Neural progenitor cell (in vitro differentiated cells): ENCODE measurements around the gene TMUB2. TPM values are rescaled to one million over a fixed set of nuclear protein-coding genes. Genes with fewer than 3 reads are reported as not detected.
A peak's percentile ranks its signal among the peaks of the same experiment; 100 is the strongest.

Experiments used
- DNase-seq: peaks from one replicate; pipeline ENCODE4 v3.0.0-alpha.2; 2016; ENCODE audit warnings: low spot score
- H2AFZ ChIP-seq: fragments of 200-600 bp; sonication (generic); replicated peaks from 2 replicates; pipeline ENCODE4 v1.6.1; 2016; ENCODE audit warnings: antibody characterized with exemption
- H3F3A ChIP-seq: fragments of 200-600 bp; sonication (generic); 2 replicates; pipeline ENCODE4 v1.6.1; 2016; ENCODE audit warnings: antibody characterized with exemption, low read depth
- H3K27ac ChIP-seq: fragments of 200-600 bp; sonication (generic); 2 replicates; pipeline ENCODE4 v1.5.1; 2016; ENCODE audit warnings: mild to moderate bottlenecking
- H3K27me3 ChIP-seq: fragments of 200-600 bp; sonication (generic); 2 replicates; pipeline ENCODE4 v1.6.1; 2016; ENCODE audit warnings: mild to moderate bottlenecking, moderate library complexity
- H3K36me3 ChIP-seq: fragments of 200-600 bp; sonication (generic); 2 replicates; pipeline ENCODE4 v1.5.1; 2016
- H3K4me1 ChIP-seq: fragments of 200-600 bp; sonication (generic); 2 replicates; pipeline ENCODE4 v1.6.1; 2016; ENCODE audit warnings: mixed run types
- H3K4me2 ChIP-seq: fragments of 200-600 bp; sonication (generic); 2 replicates; pipeline ENCODE4 v1.6.1; 2016
- H3K4me3 ChIP-seq: fragments of 200-600 bp; sonication (generic); 2 replicates; pipeline ENCODE4 v1.5.1; 2016
- H3K79me2 ChIP-seq: fragments of 200-600 bp; sonication (generic); 2 replicates; pipeline ENCODE4 v1.6.1; 2016; ENCODE audit warnings: low read depth
- H3K9ac ChIP-seq: fragments of 200-600 bp; sonication (generic); 2 replicates; pipeline ENCODE4 v1.6.1; 2016
- H3K9me3 ChIP-seq: fragments of 200-600 bp; sonication (generic); 2 replicates; pipeline ENCODE4 v1.5.1; 2016; ENCODE audit warnings: low read depth
- H4K20me1 ChIP-seq: fragments of 200-600 bp; sonication (generic); 2 replicates; pipeline ENCODE4 v1.6.1; 2016; ENCODE audit warnings: low read depth
- H3K27ac Mint-ChIP-seq: 3 replicates; pipeline ENCODE4 v1.8.0; 2021; ENCODE audit warnings: mixed read lengths
- H3K27me3 Mint-ChIP-seq: 2 replicates; pipeline ENCODE4 v1.8.0; 2022; ENCODE audit warnings: low read depth, mild to moderate bottlenecking, inconsistent platforms, moderate library complexity, mixed read lengths; ENCODE audit not compliant: insufficient read depth
- H3K36me3 Mint-ChIP-seq: 3 replicates; pipeline ENCODE4 v1.8.0; 2021; ENCODE audit warnings: mixed read lengths
- H3K4me1 Mint-ChIP-seq: 3 replicates; pipeline ENCODE4 v1.8.0; 2021; ENCODE audit warnings: mixed read lengths
- H3K4me3 Mint-ChIP-seq: 3 replicates; pipeline ENCODE4 v1.8.0; 2021; ENCODE audit warnings: mild to moderate bottlenecking, moderate library complexity, mixed read lengths
- H3K9me3 Mint-ChIP-seq: 3 replicates; pipeline ENCODE4 v1.8.0; 2020; ENCODE audit warnings: mixed read lengths
- EZH2 ChIP-seq: fragments of 200-600 bp; sonication (generic); IDR thresholded peaks from 2 replicates; pipeline ENCODE4 v1.6.1; 2017; ENCODE audit warnings: antibody characterized with exemption, mild to moderate bottlenecking, moderate library complexity
- EZH2phosphoT487 ChIP-seq: fragments of 200-600 bp; sonication (generic); IDR thresholded peaks from 2 replicates; pipeline ENCODE4 v1.6.1; 2017; ENCODE audit warnings: antibody characterized with exemption
- total RNA-seq: library from RNA; depleted of rRNA; stranded (reverse); fragments of >200 nt; gene quantifications from 2 replicates; pipeline ENCODE4 v1.2.3, GENCODE V29; 2015; ENCODE audit warnings: low replicate concordance
- TF ChIP-seq, protein P1 (sequence below): fragments of 200-600 bp; sonication (generic); IDR thresholded peaks from 2 replicates; pipeline ENCODE4 v1.5.1; 2017; ENCODE audit warnings: antibody characterized with exemption, mild to moderate bottlenecking

Gene TMUB2
- total RNA-seq, 1 donor from 2014 or later = 16.6 TPM

DNA sequence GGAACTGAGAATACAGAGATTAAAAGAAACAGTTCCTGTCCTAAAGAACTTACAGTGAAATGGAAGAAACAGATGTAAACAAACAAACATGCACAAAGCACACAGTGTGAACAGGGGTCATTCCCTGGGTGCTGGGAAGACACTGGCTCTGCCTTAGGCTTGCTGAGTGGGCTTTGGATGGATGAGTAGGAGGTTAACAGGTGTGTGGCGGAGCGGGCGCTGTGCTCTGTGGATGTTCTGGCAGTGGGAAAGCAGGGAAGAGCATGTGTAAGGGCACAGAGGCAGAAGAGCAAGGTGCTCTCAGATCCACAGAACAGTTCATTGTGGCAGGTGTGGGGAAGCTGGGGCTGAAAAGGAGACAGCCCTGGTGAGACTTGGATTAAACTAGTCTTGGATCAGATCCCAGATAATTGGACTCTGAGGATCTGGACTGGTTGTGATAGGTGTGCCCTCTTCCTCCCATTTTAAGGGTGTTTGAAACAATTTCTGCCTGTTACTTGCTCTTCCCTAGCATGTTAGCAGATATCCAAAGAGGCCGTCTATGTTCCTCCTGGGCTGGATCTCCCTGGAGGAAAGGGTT lies 36.9 kb upstream of the TMUB2 start:
- Histone ChIP-seq H4K20me1 (no peaks in the 10 kb centered on the region), H3K4me2 (no peak overlapping the region), H3K27me3 (no peaks in the 10 kb centered on the region), H3K4me1 (no peaks in the 10 kb centered on the region), H3K36me3 (no peaks in the 10 kb centered on the region), H2AFZ (no peak overlapping the region), H3K27ac (no peak overlapping the region), H3K9ac (no peak overlapping the region), H3K79me2 (peaks cover 31% of the 10 kb centered on the region), H3K4me3 (no peak overlapping the region), H3K9me3 (no peaks in the 10 kb centered on the region), H3F3A (no peaks in the 10 kb centered on the region)
- Mint-ChIP-seq H3K4me3 (no peak overlapping the region), H3K27ac (peak overlapping the region; percentile 81), H3K9me3 (no peaks in the 10 kb centered on the region), H3K27me3 (no peaks in the 10 kb centered on the region), H3K36me3 (peaks cover 20% of the 10 kb centered on the region), H3K4me1 (no peaks in the 10 kb centered on the region)
- TF ChIP-seq EZH2 (no peak), EZH2phosphoT487 (no peak)
- TF ChIP-seq, protein P1, sequence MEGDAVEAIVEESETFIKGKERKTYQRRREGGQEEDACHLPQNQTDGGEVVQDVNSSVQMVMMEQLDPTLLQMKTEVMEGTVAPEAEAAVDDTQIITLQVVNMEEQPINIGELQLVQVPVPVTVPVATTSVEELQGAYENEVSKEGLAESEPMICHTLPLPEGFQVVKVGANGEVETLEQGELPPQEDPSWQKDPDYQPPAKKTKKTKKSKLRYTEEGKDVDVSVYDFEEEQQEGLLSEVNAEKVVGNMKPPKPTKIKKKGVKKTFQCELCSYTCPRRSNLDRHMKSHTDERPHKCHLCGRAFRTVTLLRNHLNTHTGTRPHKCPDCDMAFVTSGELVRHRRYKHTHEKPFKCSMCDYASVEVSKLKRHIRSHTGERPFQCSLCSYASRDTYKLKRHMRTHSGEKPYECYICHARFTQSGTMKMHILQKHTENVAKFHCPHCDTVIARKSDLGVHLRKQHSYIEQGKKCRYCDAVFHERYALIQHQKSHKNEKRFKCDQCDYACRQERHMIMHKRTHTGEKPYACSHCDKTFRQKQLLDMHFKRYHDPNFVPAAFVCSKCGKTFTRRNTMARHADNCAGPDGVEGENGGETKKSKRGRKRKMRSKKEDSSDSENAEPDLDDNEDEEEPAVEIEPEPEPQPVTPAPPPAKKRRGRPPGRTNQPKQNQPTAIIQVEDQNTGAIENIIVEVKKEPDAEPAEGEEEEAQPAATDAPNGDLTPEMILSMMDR = no peak
- no peak for DNase-seq

- Mint-ChIP-seq H3K4me1 (no peaks in the 10 kb centered on the region), H3K27ac (no peak overlapping the region), H3K4me3 (no peak overlapping the region), H3K9me3 (no peaks in the 10 kb centered on the region), H3K27me3 (no peaks in the 10 kb centered on the region), H3K36me3 (peaks cover 18% of the 10 kb centered on the region)
- H3K27me3 ChIP-seq = no peaks in the 10 kb centered on the region
- no peak for TF ChIP-seq EZH2phosphoT487
- TF ChIP-seq, protein P1 = no peak
- H3K9me3 ChIP-seq = no peaks in the 10 kb centered on the region
- H3F3A ChIP-seq = no peaks in the 10 kb centered on the region
- H3K36me3 ChIP-seq = no peaks in the 10 kb centered on the region
- H3K27ac ChIP-seq = no peak overlapping the region
- DNase-seq = no peak
- H3K9ac ChIP-seq = peak overlapping the region; percentile 5
- no peak overlapping the region for H2AFZ ChIP-seq
- no peak overlapping the region for H3K4me3 ChIP-seq
- peaks cover 31% of the 10 kb centered on the region for H3K79me2 ChIP-seq
- H4K20me1 ChIP-seq = no peaks in the 10 kb centered on the region
- no peak overlapping the region for H3K4me2 ChIP-seq
- H3K4me1 ChIP-seq = no peaks in the 10 kb centered on the region
Measured at GRCh38 chr17:44152875-44153274, 33.9 kb upstream of the TMUB2 start.

DNA sequence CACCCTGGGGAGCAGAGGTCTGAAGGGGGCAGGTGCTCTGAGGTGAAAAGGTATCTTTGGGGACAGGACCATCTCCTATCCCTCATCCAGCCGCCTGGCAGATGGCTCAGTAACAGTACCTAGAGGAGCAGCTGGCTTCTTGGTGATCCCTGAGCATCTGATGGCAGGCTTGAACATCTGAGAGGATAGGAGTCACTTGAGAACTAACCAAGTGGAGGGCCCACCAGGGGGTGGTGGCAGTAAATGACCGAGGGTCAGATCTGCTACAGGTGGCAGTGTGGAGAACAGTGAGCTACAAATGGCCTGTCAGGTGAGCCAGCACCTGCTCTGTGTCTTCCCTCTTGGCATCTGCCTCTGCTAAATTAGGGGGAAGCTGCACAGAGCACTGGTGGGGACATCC lies 31.3 kb upstream of the TMUB2 start:
- Histone ChIP-seq H3K9ac (no peak overlapping the region), H3K79me2 (peaks cover 26% of the 10 kb centered on the region), H3K27ac (no peak overlapping the region), H3K4me1 (no peaks in the 10 kb centered on the region), H3K36me3 (no peaks in the 10 kb centered on the region), H3K9me3 (no peaks in the 10 kb centered on the region), H4K20me1 (no peaks in the 10 kb centered on the region), H3F3A (no peaks in the 10 kb centered on the region), H3K4me2 (no peak overlapping the region), H2AFZ (no peak overlapping the region), H3K4me3 (no peak overlapping the region), H3K27me3 (no peaks in the 10 kb centered on the region)
- DNase-seq = no peak
- Mint-ChIP-seq H3K4me1 (no peaks in the 10 kb centered on the region), H3K27me3 (no peaks in the 10 kb centered on the region), H3K27ac (no peak overlapping the region), H3K9me3 (no peaks in the 10 kb centered on the region), H3K36me3 (peaks cover 21% of the 10 kb centered on the region), H3K4me3 (no peak overlapping the region)
- TF ChIP-seq, protein P1 = no peak
- TF ChIP-seq EZH2 (no peak), EZH2phosphoT487 (no peak)
